NOMO-1 treated with dmso at 0.1 percent for 144 hours (cell line): ENCODE measurements around the gene CADPS2.

Experiments used
- DNase-seq: peaks from one replicate; lab custom pipeline; 2025; ENCODE audit not compliant: unreplicated experiment; lab: John Stamatoyannopoulos, UW

Gene CADPS2

GRCh38 chr7:122886357-122887081, at the start of gene CADPS2:
Gene CADPS2, minus strand, starts transcription at chr7:122886460. Its CDS starts 123 bp downstream, at chr7:122886337.
- DNase-seq: no peak

DNA sequence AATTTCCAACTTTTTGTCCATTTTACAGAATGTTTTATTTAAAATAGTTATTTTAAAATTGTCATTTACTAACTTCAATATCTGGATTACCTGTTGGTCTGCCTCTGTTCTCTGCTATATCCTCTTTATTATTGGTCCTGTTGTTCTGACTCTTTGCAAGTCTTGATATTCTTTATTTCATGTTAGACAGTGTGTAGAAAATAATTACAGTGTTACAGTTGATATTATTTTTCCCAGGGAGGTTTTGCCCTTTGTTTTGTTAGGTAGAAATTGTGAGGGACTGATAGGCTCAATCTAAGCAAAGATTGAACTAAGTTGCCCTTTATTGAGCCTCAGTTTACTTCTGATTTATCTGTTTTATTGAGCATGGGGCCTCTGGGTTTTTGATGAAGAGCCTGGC, 49.4 kb upstream of the CADPS2 start:
- DNase-seq: no peak

DNA sequence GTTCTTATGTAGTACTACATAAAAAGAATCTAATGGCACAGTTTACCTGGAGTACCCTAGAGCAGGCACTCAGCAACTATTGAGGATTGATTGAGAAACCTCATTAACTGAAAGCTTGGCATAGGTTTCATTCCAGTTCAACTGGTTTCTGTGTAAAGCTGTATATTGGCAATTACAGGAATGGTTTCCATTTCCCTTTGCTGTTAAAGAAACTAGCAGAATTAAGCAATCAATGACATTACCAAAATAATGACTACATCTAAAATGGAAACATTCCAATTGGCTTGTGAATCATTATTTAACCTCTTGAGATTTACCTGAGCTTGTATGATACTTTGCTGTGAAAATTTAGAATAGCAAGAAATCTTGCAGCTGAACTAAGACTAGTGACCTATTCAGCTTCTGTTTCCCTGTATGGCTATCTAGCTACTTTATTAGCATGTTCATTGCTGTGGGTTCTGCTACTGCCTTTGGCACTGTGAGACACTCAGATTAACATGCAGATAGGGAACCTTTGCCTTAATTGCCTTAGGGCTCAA, 33.5 kb upstream of the CADPS2 start:
- no peak for DNase-seq

DNA sequence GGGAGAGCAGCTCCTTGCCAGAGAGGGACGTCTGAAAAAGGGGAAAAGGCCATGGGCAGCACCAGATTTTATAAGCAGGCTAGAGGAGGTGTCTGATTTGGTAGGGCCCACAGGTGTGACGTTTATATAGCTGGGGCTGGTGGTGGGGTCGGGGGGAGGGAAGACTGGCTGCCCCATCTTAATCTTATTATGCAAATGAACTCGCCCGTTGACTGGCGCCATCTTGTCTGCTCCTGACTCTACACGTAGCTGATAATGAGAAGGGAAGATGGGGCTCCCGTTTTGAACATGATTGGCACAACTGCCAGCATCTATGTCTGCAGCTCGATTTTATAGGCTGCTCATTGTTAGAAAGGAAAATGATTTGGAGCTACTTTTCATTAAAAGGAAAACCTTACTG, 28.6 kb upstream of the CADPS2 start:
- DNase-seq: no peak

- DNase-seq: no peak
Observed at GRCh38 chr7:122913608-122914007, 27.3 kb upstream of the CADPS2 start.

DNA sequence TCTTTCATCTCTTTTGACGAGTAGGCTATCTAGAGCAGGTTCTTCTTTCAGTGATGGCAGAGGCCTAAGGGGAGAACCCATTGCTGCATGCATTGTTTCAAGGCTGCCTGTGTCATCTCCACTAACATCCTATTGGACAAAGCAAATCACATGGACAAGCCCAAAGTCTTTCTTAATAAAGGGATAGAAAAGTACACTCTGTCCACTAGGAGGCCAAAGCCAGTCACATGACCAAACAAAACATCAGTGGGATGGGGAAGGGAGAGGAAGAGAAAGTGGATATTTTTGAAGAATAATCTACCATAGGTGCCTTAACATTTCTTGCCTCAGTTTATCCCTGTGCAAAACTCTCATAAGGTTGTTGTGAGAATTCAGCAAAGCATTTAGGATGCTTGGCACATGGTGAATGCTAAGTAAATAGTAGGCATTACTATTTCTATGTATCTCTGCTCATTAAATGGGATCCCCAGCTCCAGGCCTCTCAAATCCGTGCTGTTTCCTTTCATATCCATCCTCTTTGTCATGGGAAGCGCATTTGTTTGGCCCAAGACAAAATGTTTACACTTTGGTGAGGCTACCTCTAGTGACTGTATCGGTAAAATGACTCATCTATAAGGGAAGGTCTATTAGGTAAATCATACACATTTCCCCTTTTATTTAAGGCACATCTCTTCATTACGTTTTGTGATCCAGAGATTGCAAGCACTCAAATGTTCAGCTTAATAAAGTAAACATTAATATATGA, 16.7 kb upstream of the CADPS2 start:
- no peak for DNase-seq

- no peak for DNase-seq
Observed at GRCh38 chr7:122901250-122901649, 15.0 kb upstream of the CADPS2 start.

- no peak for DNase-seq
Observed at GRCh38 chr7:122896509-122896908, 10.2 kb upstream of the CADPS2 start.

GRCh38 chr7:122893486-122893885, 7.2 kb upstream of the CADPS2 start:
- DNase-seq: no peak

DNA sequence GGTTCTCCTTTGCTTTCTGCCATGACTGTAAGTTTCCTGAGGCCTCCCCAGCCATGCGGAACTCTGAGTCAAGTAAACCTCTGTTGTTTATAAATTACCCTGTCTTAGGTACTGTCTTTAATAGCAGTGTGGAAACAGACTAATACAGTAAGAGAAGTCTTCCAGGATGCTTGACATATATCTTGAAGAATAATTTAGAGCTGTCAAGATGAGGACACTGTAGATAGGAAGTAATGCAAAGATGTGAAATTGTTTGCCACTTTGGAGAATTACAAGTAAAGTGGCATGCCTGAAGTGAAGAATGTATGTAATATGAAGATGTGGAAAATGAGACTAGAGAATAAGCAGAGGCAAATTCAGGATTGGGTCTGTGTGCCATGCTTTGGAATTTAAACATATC, 2.9 kb upstream of the CADPS2 start:
- no peak for DNase-seq

- no peak for DNase-seq
Observed at GRCh38 chr7:122887848-122888247, 1.6 kb upstream of the CADPS2 start.

- DNase-seq: no peak
Observed at GRCh38 chr7:122887198-122887597, 938 bp upstream of the CADPS2 start.

- no peak for DNase-seq
Observed at GRCh38 chr7:122885583-122886356, 490 bp downstream of the CADPS2 start.

- DNase-seq: no peak
Observed at GRCh38 chr7:122884186-122884585, 2.1 kb downstream of the CADPS2 start.

GRCh38 chr7:122883049-122883680, 3.1 kb downstream of the CADPS2 start:
- DNase-seq: no peak

DNA sequence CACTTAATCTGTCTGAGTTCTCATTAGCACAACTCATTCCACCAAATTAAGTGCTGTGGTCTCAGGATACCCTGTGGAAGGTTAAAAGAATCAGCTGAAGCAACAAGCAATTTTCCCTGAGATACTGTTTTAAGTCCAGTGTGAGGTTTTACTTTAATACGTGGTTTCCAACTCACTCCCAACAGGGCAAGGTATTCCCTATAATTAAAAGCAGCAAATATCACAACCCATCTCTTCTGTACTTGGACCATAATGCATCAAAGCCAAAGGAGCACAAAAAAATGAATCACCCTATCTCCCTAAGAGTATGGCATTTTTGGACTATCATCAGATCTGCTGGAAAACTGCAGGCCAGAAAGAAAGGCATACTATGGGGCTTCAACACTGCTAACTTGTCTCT, 4.9 kb downstream of the CADPS2 start:
- no peak for DNase-seq

GRCh38 chr7:122869260-122869659, 17.0 kb downstream of the CADPS2 start:
- DNase-seq: no peak

DNA sequence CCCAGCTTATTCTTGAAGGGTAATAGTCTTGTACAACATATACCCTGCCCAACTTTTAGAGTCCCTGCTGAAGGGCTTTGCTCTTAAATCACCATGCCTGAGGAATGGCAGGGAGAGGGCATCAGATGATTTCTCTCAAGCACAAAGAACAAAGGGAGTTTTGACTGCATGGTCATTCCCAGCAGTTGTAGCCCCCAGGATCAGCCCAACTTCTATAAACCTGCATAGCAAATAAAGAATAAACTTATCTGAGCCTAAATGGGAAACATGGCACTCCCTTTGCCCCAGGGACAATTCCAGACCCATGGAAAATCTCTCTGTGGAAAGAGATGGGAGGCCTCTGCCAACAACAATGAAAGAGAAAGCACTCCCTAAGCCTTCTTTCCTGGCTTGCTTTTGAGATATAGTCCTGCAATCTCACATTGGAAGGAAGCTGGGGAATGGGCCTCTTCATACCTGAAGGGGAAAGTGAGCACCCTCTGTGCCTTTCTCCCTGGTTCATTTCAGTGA, 18.7 kb downstream of the CADPS2 start:
- no peak for DNase-seq

GRCh38 chr7:122864838-122865237, 21.4 kb downstream of the CADPS2 start:
- no peak for DNase-seq

DNA sequence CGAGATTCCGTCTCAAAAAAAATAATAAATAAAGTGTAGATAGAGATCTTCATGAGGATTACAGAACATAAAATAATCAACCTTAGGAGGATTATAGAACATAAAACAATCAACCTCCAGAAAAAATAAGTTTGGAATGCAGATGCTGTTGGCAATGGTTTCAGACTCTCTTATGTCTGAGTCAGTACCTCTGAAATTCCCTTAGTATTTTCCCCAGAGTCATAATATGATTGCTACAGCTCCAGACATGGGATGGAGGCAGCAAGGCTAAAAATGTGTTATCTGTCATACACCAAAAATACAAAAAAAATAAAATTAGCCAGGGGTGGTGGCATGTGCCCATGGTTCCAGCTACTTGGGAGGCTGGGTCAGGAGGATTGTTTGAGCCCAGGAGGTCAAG, 22.2 kb downstream of the CADPS2 start:
- DNase-seq: no peak

GRCh38 chr7:122858320-122858719, 27.9 kb downstream of the CADPS2 start:
- DNase-seq: no peak
